Ectodermal cell (in vitro differentiated cells): Measurements from ENCODE around the gene HEXB.

Source experiments
- H3K27ac ChIP-seq: 2 replicates; pipeline ENCODE4 v1.7.0; 2013; ENCODE audit warnings: mild to moderate bottlenecking, low read depth, low read length; ENCODE audit not compliant: insufficient read depth, poor library complexity, severe bottlenecking
- H3K27me3 ChIP-seq: 2 replicates; pipeline ENCODE4 v1.7.0; 2013; ENCODE audit warnings: mild to moderate bottlenecking, low read length; ENCODE audit not compliant: insufficient read depth, control insufficient read depth, poor library complexity, severe bottlenecking
- H3K36me3 ChIP-seq: one replicate; pipeline ENCODE4 v1.7.0; 2013; ENCODE audit warnings: low read length; ENCODE audit not compliant: control insufficient read depth, insufficient read depth
- H3K4me1 ChIP-seq: one replicate; pipeline ENCODE4 v1.7.0; 2013; ENCODE audit warnings: low read length; ENCODE audit not compliant: control insufficient read depth, insufficient read depth
- H3K4me3 ChIP-seq: 2 replicates; pipeline ENCODE4 v1.7.0; 2013; ENCODE audit warnings: low read depth, low read length, control low read depth; ENCODE audit not compliant: insufficient read depth
- H3K9me3 ChIP-seq: 2 replicates; pipeline ENCODE4 v1.7.0; 2013; ENCODE audit warnings: mild to moderate bottlenecking, low read length, moderate library complexity; ENCODE audit not compliant: control insufficient read depth
- WGBS, 2 experiments: methylation state at CpG; one replicate each; pipeline ENCODE4 v1.1.7; 2013; ENCODE audit warnings: missing lambda C conversion rate in 2 of 2; 5-methylcytosine and 5-hydroxymethylcytosine counted together

The HEXB gene

DNA sequence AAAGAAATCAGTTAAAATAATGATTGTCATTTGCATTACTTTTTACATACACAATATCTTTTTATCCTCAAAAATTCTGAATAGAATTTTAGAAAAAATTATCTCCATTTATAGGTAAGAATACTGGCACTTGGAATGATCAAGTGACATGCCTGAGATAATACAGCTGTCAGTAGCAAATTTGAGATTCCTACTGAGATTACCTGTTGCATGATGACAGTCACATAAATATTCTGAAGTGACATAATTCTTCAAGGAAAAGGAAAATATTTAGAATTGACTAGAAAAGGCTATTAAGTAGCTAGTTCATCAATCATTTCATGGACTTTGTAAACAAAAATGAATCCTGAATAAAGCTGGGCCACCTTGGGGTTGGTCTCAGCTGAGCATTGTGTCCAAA is 29.3 kb upstream of the HEXB start:
- H3K4me3 ChIP-seq = no peak overlapping the region
- no peaks in the 10 kb centered on the region for H3K4me1 ChIP-seq
- H3K36me3 ChIP-seq = no peaks in the 10 kb centered on the region
- H3K9me3 ChIP-seq = no peaks in the 10 kb centered on the region
- H3K27me3 ChIP-seq = no peaks in the 10 kb centered on the region
- no peak overlapping the region for H3K27ac ChIP-seq

DNA sequence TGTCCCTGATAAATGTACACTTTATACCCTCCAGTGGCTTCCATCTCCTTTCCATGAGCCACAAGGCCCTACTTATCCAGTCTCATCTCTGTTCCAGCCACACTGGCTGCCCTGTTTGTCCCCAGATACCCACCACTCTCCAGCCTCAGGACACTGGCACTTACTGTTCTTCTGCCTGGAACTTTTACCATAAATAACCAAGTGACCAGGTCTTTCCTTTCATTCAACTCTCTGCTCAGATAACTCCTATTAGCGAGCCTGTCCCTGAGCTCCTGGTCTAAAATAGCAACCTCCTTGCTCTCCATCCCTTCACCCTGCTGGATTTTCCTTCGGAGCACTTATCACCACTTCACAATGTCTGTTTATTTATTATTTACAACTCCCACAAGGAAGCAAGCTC is 27.9 kb upstream of the HEXB start:
- Histone ChIP-seq H3K4me3 (no peak overlapping the region), H3K27ac (no peak overlapping the region), H3K27me3 (no peaks in the 10 kb centered on the region), H3K4me1 (no peaks in the 10 kb centered on the region), H3K36me3 (no peaks in the 10 kb centered on the region), H3K9me3 (no peaks in the 10 kb centered on the region)
- WGBS, 2 experiments = 92 to 96% methylated on average over 2 of the region's 2 CpGs

DNA sequence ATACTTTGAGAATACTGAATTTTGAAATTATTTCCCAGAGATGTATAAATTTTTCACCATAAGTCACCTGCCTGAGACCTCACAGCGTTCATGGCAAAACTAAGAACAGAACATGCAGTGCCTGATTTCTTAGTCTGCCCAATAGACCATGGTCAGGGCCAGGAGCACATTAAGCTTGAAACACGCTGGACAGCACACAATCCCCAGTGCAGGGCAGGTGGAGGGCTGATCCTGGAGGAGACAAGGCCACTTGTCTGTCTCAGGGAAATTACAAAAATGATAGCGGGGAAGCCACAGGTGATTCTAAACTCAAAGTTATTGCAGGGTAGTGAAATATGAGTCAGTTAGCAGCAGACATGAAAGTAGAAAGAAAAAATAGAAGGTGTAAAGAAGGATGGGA is 25.9 kb upstream of the HEXB start:
- H3K4me1 ChIP-seq = no peaks in the 10 kb centered on the region
- H3K36me3 ChIP-seq = no peaks in the 10 kb centered on the region
- H3K27me3 ChIP-seq = no peaks in the 10 kb centered on the region
- H3K27ac ChIP-seq = no peak overlapping the region
- WGBS, 2 experiments = 95 to 99% methylated on average over 3 of the region's 3 CpGs
- H3K9me3 ChIP-seq = no peaks in the 10 kb centered on the region
- no peak overlapping the region for H3K4me3 ChIP-seq

DNA sequence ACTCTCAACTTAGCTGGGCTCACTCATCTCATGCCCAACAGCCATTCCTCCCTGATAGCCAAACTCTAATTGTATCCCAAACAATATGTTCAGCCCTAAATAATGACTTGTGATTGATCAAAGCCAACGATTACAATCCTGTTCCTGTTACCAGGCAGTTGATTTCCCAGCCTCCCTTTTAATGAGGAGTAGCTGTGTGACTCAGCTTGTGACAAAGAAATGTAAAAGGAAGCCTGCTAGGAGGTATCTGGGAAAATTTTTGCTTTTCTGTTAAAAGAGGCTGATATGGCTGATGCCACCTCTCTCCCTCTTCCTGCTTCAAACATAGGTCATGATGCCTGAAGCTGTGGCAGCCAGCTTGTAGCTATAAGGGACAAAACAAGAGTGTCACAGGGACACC is 24.9 kb upstream of the HEXB start:
- Histone ChIP-seq H3K27me3 (no peaks in the 10 kb centered on the region), H3K4me1 (no peaks in the 10 kb centered on the region), H3K4me3 (no peak overlapping the region), H3K27ac (no peak overlapping the region), H3K9me3 (no peaks in the 10 kb centered on the region), H3K36me3 (no peaks in the 10 kb centered on the region)
- 73 to 91% methylated on average over 1 of the region's 1 CpG for WGBS, 2 experiments

DNA sequence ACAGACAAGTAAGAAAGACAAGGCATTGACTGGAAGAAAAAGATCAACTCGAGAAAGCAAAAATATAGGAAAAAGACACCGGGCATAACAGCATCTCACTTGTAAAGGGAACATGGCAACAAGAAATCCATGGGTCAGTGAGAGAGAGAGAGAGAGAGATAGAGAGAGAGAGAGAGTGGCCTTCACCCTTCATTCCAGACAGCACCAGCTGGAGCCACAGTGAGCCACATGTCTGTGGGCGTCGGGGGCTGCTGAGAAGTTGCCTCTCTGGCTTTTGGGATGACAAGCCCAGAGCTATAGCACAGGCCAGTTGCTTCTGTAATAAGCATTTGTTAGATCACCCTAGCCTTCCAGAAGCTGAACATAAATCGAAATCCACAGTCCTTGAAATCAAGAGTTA is 24.2 kb upstream of the HEXB start:
- Histone ChIP-seq H3K36me3 (no peaks in the 10 kb centered on the region), H3K27ac (no peak overlapping the region), H3K4me1 (no peaks in the 10 kb centered on the region), H3K27me3 (no peaks in the 10 kb centered on the region), H3K9me3 (no peaks in the 10 kb centered on the region), H3K4me3 (no peak overlapping the region)
- 92% methylated on average over 5 of the region's 5 CpGs for WGBS, 2 experiments

DNA sequence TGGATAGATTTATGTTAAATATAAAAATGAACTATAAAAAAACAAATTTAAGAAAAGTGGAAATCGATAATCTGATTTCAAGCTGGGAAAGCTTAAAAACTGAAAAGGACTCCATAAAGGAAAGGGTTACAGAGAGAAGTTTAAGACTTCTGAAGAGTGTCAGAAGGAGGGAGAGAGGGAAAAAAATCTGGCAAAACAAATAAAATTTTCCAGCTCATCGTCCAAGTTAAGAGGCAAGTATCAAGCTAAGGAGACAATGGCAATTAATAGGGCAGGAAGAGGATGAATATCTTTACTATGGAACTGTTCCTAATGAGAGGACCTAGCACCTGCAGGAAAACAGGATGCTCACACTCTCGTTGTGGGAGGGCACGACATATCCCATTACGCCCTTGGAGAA is 20.5 kb upstream of the HEXB start:
- H3K36me3 ChIP-seq = no peaks in the 10 kb centered on the region
- H3K27ac ChIP-seq = no peak overlapping the region
- no peaks in the 10 kb centered on the region for H3K4me1 ChIP-seq
- H3K27me3 ChIP-seq = no peaks in the 10 kb centered on the region
- H3K4me3 ChIP-seq = no peak overlapping the region
- H3K9me3 ChIP-seq = no peaks in the 10 kb centered on the region
- 90 to 92% methylated on average over 5 of the region's 5 CpGs for WGBS, 2 experiments

DNA sequence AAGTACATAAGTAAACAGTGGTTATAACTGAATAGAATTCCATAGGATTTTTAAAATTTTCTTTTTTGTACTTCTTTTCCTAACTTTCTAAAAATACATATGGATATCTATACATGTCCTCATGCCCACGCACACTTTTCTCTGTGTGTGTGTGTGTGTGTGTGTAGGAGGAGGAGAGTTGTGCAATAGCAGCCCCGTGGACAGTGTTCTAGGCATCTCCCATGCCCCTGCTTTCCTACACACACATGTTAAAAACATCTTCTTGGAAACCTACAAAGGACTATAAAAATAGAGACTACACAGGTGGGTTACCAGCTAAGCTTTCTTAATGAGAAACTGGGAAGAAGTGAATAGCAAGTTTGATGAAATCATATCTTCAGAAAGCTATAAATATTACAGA is 19.8 kb upstream of the HEXB start:
- Histone ChIP-seq H3K27me3 (no peaks in the 10 kb centered on the region), H3K27ac (no peak overlapping the region), H3K9me3 (no peaks in the 10 kb centered on the region), H3K36me3 (no peaks in the 10 kb centered on the region), H3K4me1 (no peaks in the 10 kb centered on the region), H3K4me3 (no peak overlapping the region)
- 75% methylated on average over 1 of the region's 2 CpGs; no CpG with 5 or more reads in 1 of the 2 experiments for WGBS, 2 experiments

DNA sequence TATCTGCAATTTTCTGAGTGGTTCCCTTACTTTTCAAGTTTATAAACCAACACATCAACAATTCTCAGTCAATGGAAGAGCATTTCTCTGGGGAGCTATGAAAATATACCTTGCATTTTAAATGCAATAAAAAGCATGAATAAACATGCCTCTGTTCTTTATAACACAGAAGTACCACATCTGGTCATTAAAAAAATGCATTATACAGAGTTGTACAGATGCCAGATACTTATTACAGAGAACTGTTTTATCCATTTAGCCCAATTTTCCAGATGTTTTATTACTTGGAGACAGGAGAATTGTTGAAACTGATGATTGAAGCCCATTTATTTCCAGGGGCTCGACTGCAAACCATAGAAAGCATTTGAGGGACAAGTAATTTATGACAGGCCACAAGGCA is 19.2 kb upstream of the HEXB start:
- no peaks in the 10 kb centered on the region for H3K36me3 ChIP-seq
- no peaks in the 10 kb centered on the region for H3K4me1 ChIP-seq
- WGBS, 2 experiments = 78 to 92% methylated on average over 1 of the region's 1 CpG
- no peak overlapping the region for H3K4me3 ChIP-seq
- no peaks in the 10 kb centered on the region for H3K27me3 ChIP-seq
- no peaks in the 10 kb centered on the region for H3K9me3 ChIP-seq
- H3K27ac ChIP-seq = no peak overlapping the region

DNA sequence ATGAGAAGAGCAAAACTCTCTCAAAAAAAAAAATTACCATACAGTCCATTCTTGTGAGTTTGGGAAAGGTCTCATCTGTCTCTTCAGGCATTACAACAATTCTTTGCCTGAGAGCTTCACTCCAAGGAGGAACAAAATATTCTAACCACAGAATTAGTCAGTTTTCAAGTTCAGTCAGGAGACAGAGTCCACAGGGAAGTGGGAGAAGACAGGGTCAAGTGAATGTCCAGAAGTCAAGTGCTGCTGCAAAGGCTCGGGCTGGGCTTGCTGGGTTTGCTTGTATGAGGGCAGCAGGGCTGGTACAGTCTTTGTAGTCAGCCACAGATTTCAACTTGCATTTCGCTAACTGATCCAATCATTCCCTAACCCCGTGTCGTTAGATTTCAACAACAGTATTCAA is 17.6 kb upstream of the HEXB start:
- Histone ChIP-seq H3K27me3 (no peaks in the 10 kb centered on the region), H3K9me3 (no peaks in the 10 kb centered on the region), H3K4me1 (no peaks in the 10 kb centered on the region), H3K27ac (no peak overlapping the region), H3K36me3 (no peaks in the 10 kb centered on the region), H3K4me3 (no peak overlapping the region)
- 91 to 93% methylated on average over 4 of the region's 4 CpGs for WGBS, 2 experiments

DNA sequence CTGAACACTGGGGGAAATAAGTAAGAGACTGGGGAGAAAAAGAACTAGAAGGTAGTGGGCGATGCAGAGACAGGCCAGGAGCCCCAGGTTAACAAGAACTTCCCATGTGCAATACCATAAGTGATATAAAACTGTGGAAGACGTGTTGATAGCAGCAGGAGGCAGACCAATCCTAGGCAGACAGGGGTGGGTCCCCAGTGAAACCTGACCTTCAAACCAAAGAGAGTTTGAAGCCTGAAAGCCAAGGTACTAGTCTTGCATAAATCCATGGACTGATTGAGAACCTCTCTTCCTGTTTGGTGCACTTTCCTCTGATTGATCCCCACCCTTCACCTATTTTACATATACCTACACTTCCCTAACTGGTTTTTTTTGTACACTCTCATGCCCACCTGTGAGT is 15.2 kb upstream of the HEXB start:
- Histone ChIP-seq H3K27ac (no peak overlapping the region), H3K36me3 (no peaks in the 10 kb centered on the region), H3K27me3 (no peaks in the 10 kb centered on the region), H3K4me1 (no peaks in the 10 kb centered on the region), H3K9me3 (no peaks in the 10 kb centered on the region), H3K4me3 (no peak overlapping the region)
- WGBS, 2 experiments = 87 to 88% methylated on average over 2 of the region's 2 CpGs

DNA sequence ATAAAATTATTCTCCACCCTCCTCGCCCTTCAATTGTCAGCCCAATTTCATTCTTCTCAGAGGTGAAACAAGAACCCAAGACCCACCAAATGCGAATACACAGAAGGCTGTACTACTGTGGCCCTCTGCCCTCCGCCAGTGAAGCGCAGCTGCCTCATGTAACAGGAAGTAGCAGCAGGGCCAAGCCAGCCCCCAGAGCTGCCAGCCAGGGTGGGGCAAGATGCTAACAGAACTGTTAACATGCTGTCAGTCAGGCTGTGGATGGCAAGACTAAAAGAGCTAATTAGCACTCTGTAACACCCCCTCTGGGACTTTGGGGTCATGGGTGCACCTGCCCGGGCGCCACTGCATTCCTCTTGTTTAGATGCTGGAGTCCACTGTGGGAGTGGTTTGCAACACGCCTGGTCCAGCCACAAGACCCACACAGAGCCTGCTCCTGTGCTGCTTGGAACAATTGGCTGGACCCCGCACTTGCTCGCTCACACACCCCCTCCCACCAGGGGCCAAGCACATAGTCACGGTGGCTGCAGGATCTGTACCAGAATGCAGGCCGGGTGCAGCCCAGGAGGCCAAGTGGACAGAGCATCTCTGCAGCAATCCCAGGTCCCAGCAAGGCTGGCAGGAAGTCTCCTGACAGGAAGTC is 14.5 kb upstream of the HEXB start:
- WGBS, 2 experiments = 94% methylated on average over 11 of the region's 11 CpGs
- H3K27ac ChIP-seq = no peak overlapping the region
- H3K4me3 ChIP-seq = no peak overlapping the region
- H3K36me3 ChIP-seq = no peaks in the 10 kb centered on the region
- no peaks in the 10 kb centered on the region for H3K4me1 ChIP-seq
- no peaks in the 10 kb centered on the region for H3K27me3 ChIP-seq
- no peaks in the 10 kb centered on the region for H3K9me3 ChIP-seq
